ENCODE data around the gene METTL24. TPM values are rescaled to one million over a fixed set of nuclear protein-coding genes. Genes with fewer than 3 reads are reported as not detected.

Gene METTL24
- total and polyA plus RNA-seq, 2 donors (not counting 1 experiment from before 2014, with no cell fraction given), result 0.18 to 2.6 TPM

GRCh38 chr6:110255211-110255750 is 102.9 kb downstream of the METTL24 start:
- no peaks in the 10 kb centered on the region for H3K79me2 ChIP-seq (ENCODE audit: control insufficient read depth, insufficient read depth, low read length)
- H3K36me3 ChIP-seq (ENCODE audit: control insufficient read depth, insufficient read depth, low read length), result no peaks in the 10 kb centered on the region
- DNase-seq (ENCODE audit: low read depth in 2 of 2), result peak; percentile 24 to 33
- no peaks in the 10 kb centered on the region for H3K27me3 ChIP-seq (ENCODE audit: control insufficient read depth, insufficient read depth, low read length)
- no peak overlapping the region for H3K4me3 ChIP-seq (replicated peaks in 1 of 4; ENCODE audit: control extremely low read depth in 1 of 4, insufficient read depth in 1 of 4, low read depth in 3 of 4, low read length in 4 of 4)
- no peak overlapping the region for H3K27ac ChIP-seq (ENCODE audit: insufficient read depth, low read length)
- H2AFZ ChIP-seq (ENCODE audit: low read length), result no peak overlapping the region
- no peaks in the 10 kb centered on the region for H3K4me1 ChIP-seq (ENCODE audit: control insufficient read depth, extremely low read depth, insufficient read depth, low read length)
- no peak overlapping the region for H3K9ac ChIP-seq (ENCODE audit: insufficient read depth, low read length)
- H3K9me3 ChIP-seq (ENCODE audit: control insufficient read depth, insufficient read depth, low read depth, low read length), result no peaks in the 10 kb centered on the region
- no peak overlapping the region for H3K4me2 ChIP-seq (ENCODE audit: extremely low read depth, insufficient read depth, low read length)
- TF ChIP-seq CTCF (conservative IDR thresholded peaks at IDR 0.05 in 1 of 2, IDR thresholded peaks at IDR 0.05 in 1 of 2; ENCODE audit: low read depth in 1 of 2, low read length in 2 of 2) (no peak), EZH2 (IDR thresholded peaks at IDR 0.05; ENCODE audit: low read length, missing control alignments) (no peak)
- no peaks in the 10 kb centered on the region for H4K20me1 ChIP-seq (ENCODE audit: control insufficient read depth, extremely low read depth, insufficient read depth, low read length)

- H3K36me3 ChIP-seq (ENCODE audit: control insufficient read depth, insufficient read depth, low read length), result no peaks in the 10 kb centered on the region
- H3K4me2 ChIP-seq (ENCODE audit: extremely low read depth, insufficient read depth, low read length), result no peak overlapping the region
- no peak overlapping the region for H3K27ac ChIP-seq (ENCODE audit: insufficient read depth, low read length)
- no peak for DNase-seq (ENCODE audit: low read depth in 2 of 2)
- H3K27me3 ChIP-seq (ENCODE audit: control insufficient read depth, insufficient read depth, low read length), result no peaks in the 10 kb centered on the region
- H3K9me3 ChIP-seq (ENCODE audit: control insufficient read depth, insufficient read depth, low read depth, low read length), result no peaks in the 10 kb centered on the region
- H3K9ac ChIP-seq (ENCODE audit: insufficient read depth, low read length), result no peak overlapping the region
- no peak overlapping the region for H2AFZ ChIP-seq (ENCODE audit: low read length)
- H3K79me2 ChIP-seq (ENCODE audit: control insufficient read depth, insufficient read depth, low read length), result no peaks in the 10 kb centered on the region
- H3K4me1 ChIP-seq (ENCODE audit: control insufficient read depth, extremely low read depth, insufficient read depth, low read length), result no peaks in the 10 kb centered on the region
- no peak overlapping the region for H3K4me3 ChIP-seq (replicated peaks in 1 of 4; ENCODE audit: control extremely low read depth in 1 of 4, insufficient read depth in 1 of 4, low read depth in 3 of 4, low read length in 4 of 4)
- H4K20me1 ChIP-seq (ENCODE audit: control insufficient read depth, extremely low read depth, insufficient read depth, low read length), result no peaks in the 10 kb centered on the region
- no peak for TF ChIP-seq EZH2 (IDR thresholded peaks at IDR 0.05; ENCODE audit: low read length, missing control alignments)
- no peak for TF ChIP-seq CTCF (conservative IDR thresholded peaks at IDR 0.05 in 1 of 2, IDR thresholded peaks at IDR 0.05 in 1 of 2; ENCODE audit: low read depth in 1 of 2, low read length in 2 of 2)
Observed at GRCh38 chr6:110250838-110251237, 107.3 kb downstream of the METTL24 start.

- no peaks in the 10 kb centered on the region for H3K79me2 ChIP-seq (ENCODE audit: control insufficient read depth, insufficient read depth, low read length)
- no peaks in the 10 kb centered on the region for H3K27me3 ChIP-seq (ENCODE audit: control insufficient read depth, insufficient read depth, low read length)
- no peaks in the 10 kb centered on the region for H4K20me1 ChIP-seq (ENCODE audit: control insufficient read depth, extremely low read depth, insufficient read depth, low read length)
- H3K9ac ChIP-seq (ENCODE audit: insufficient read depth, low read length), result no peak overlapping the region
- H2AFZ ChIP-seq (ENCODE audit: low read length), result no peak overlapping the region
- no peaks in the 10 kb centered on the region for H3K4me1 ChIP-seq (ENCODE audit: control insufficient read depth, extremely low read depth, insufficient read depth, low read length)
- H3K4me2 ChIP-seq (ENCODE audit: extremely low read depth, insufficient read depth, low read length), result no peak overlapping the region
- H3K36me3 ChIP-seq (ENCODE audit: control insufficient read depth, insufficient read depth, low read length), result no peaks in the 10 kb centered on the region
- H3K9me3 ChIP-seq (ENCODE audit: control insufficient read depth, insufficient read depth, low read depth, low read length), result no peaks in the 10 kb centered on the region
- TF ChIP-seq CTCF (conservative IDR thresholded peaks at IDR 0.05 in 1 of 2, IDR thresholded peaks at IDR 0.05 in 1 of 2; ENCODE audit: low read depth in 1 of 2, low read length in 2 of 2), result no peak
- TF ChIP-seq EZH2 (IDR thresholded peaks at IDR 0.05; ENCODE audit: low read length, missing control alignments), result no peak
- no peak overlapping the region for H3K27ac ChIP-seq (ENCODE audit: insufficient read depth, low read length)
- no peak overlapping the region for H3K4me3 ChIP-seq (replicated peaks in 1 of 4; ENCODE audit: control extremely low read depth in 1 of 4, insufficient read depth in 1 of 4, low read depth in 3 of 4, low read length in 4 of 4)
- DNase-seq (ENCODE audit: low read depth in 2 of 2), result no peak
Observed at GRCh38 chr6:110250058-110250457, 108.1 kb downstream of the METTL24 start.

Data from fibroblast of lung (primary cell).